Activated naive CD8-positive, alpha-beta T cell treated with anti-CD3 and anti-CD28 coated beads, Interleukin-2, amount 10 ng/mL, durations not matched to agents 7 days and 5 days (primary cell): ENCODE data around the gene TP53RK. TPM values are rescaled to one million over a fixed set of nuclear protein-coding genes. Genes with fewer than 3 reads are reported as not detected.

ENCODE experiments used
- ATAC-seq: fragments of 150-1000 bp; cut with Tn5 transposase; one replicate; pipeline ENCODE4 v1.10.0; 2021; ENCODE audit warnings: low read depth, moderate library complexity
- POLR2A ChIA-PET: fragments of 350-600 bp; sonication (Branson Sonifier 250); formaldehyde crosslinking; loops from one replicate; lab custom pipeline; 2021; ENCODE audit warnings: antibody characterized with exemption; lab: Charles Lee
- DNase-seq: peaks from one replicate; pipeline ENCODE4 v3.0.0; 2021
- H3K27ac Mint-ChIP-seq: one replicate; pipeline ENCODE4 v1.8.0; 2022; ENCODE audit warnings: mild to moderate bottlenecking, mixed read lengths
- H3K27me3 Mint-ChIP-seq: one replicate; pipeline ENCODE4 v1.8.0; 2022; ENCODE audit warnings: mild to moderate bottlenecking, moderate library complexity, mixed read lengths
- H3K36me3 Mint-ChIP-seq: one replicate; pipeline ENCODE4 v1.8.0; 2021; ENCODE audit warnings: mild to moderate bottlenecking, mixed read lengths
- H3K4me1 Mint-ChIP-seq: one replicate; pipeline ENCODE4 v1.8.0; 2021; ENCODE audit warnings: mixed read lengths
- H3K4me3 Mint-ChIP-seq: one replicate; pipeline ENCODE4 v1.8.0; 2022; ENCODE audit warnings: mild to moderate bottlenecking, moderate library complexity, mixed read lengths
- H3K9me3 Mint-ChIP-seq: one replicate; pipeline ENCODE4 v1.8.0; 2021; ENCODE audit warnings: mixed read lengths
- total RNA-seq, 2 experiments: library from RNA; stranded (reverse); gene quantifications; one replicate each; pipeline ENCODE4 v1.2.3, GENCODE V29; 2021

The TP53RK gene
- total RNA-seq, 2 experiments from 2014 or later: 17.3 to 18.4 TPM

- Mint-ChIP-seq H3K4me3 (no peak overlapping the region), H3K27me3 (peaks cover 3% of the 10 kb centered on the region), H3K4me1 (no peaks in the 10 kb centered on the region), H3K9me3 (peaks cover 21% of the 10 kb centered on the region), H3K36me3 (no peaks in the 10 kb centered on the region), H3K27ac (no peak overlapping the region)
- no peak for ATAC-seq
- POLR2A ChIA-PET: no interaction called here
- DNase-seq: no peak
These were observed 16.6 kb downstream of the TP53RK start for GRCh38 chr20:46672543-46673148.

GRCh38 chr20:46671866-46672542 is 17.2 kb downstream of the TP53RK start:
- no peaks in the 10 kb centered on the region for H3K36me3 Mint-ChIP-seq
- POLR2A ChIA-PET: no interaction called here
- ATAC-seq (no peak), DNase-seq (no peak)
- H3K27ac Mint-ChIP-seq: no peak overlapping the region
- peaks cover 21% of the 10 kb centered on the region for H3K9me3 Mint-ChIP-seq
- H3K4me3 Mint-ChIP-seq: no peak overlapping the region
- peaks cover 3% of the 10 kb centered on the region for H3K27me3 Mint-ChIP-seq
- H3K4me1 Mint-ChIP-seq: no peaks in the 10 kb centered on the region

GRCh38 chr20:46670585-46671584 is 18.4 kb downstream of the TP53RK start:
- H3K36me3 Mint-ChIP-seq: no peaks in the 10 kb centered on the region
- H3K4me1 Mint-ChIP-seq: no peaks in the 10 kb centered on the region
- no peak overlapping the region for H3K27ac Mint-ChIP-seq
- peaks cover 3% of the 10 kb centered on the region for H3K27me3 Mint-ChIP-seq
- DNase-seq (no peak), ATAC-seq (no peak)
- H3K4me3 Mint-ChIP-seq: no peak overlapping the region
- POLR2A ChIA-PET: no interaction called here
- peaks cover 21% of the 10 kb centered on the region for H3K9me3 Mint-ChIP-seq

GRCh38 chr20:46670228-46670584 is 19.0 kb downstream of the TP53RK start:
- no peak overlapping the region for H3K27ac Mint-ChIP-seq
- H3K27me3 Mint-ChIP-seq: peaks cover 3% of the 10 kb centered on the region
- POLR2A ChIA-PET: no interaction called here
- H3K9me3 Mint-ChIP-seq: peaks cover 21% of the 10 kb centered on the region
- no peaks in the 10 kb centered on the region for H3K4me1 Mint-ChIP-seq
- ATAC-seq (no peak), DNase-seq (no peak)
- H3K36me3 Mint-ChIP-seq: no peaks in the 10 kb centered on the region
- no peak overlapping the region for H3K4me3 Mint-ChIP-seq

GRCh38 chr20:46666818-46667515 is 22.3 kb downstream of the TP53RK start:
- no peak overlapping the region for H3K27ac Mint-ChIP-seq
- peaks cover 3% of the 10 kb centered on the region for H3K27me3 Mint-ChIP-seq
- no peaks in the 10 kb centered on the region for H3K4me1 Mint-ChIP-seq
- POLR2A ChIA-PET: interaction anchor here (0.7 kb wide), 1 partner anchor 47 kb away, joined by 4 read pairs; no protein-coding TSS in a partner anchor
- H3K4me3 Mint-ChIP-seq: no peak overlapping the region
- DNase-seq (no peak), ATAC-seq (no peak)
- peaks cover 18% of the 10 kb centered on the region for H3K9me3 Mint-ChIP-seq
- H3K36me3 Mint-ChIP-seq: no peaks in the 10 kb centered on the region

- Mint-ChIP-seq H3K27ac (no peak overlapping the region), H3K4me1 (no peaks in the 10 kb centered on the region), H3K36me3 (no peaks in the 10 kb centered on the region), H3K4me3 (no peak overlapping the region), H3K9me3 (peaks cover 18% of the 10 kb centered on the region), H3K27me3 (peaks cover 3% of the 10 kb centered on the region)
- POLR2A ChIA-PET: interaction anchor here (0.7 kb wide), 1 partner anchor 47 kb away, joined by 4 read pairs; no protein-coding TSS in a partner anchor
- DNase-seq: no peak
- no peak for ATAC-seq
These were observed 22.9 kb downstream of the TP53RK start for GRCh38 chr20:46666306-46666705.

GRCh38 chr20:46665602-46666001 is 23.6 kb downstream of the TP53RK start:
- no peak overlapping the region for H3K27ac Mint-ChIP-seq
- H3K4me3 Mint-ChIP-seq: no peak overlapping the region

GRCh38 chr20:46663531-46663930 is 25.7 kb downstream of the TP53RK start:
- H3K4me3 Mint-ChIP-seq: no peak overlapping the region

More at GRCh38 chr20:46665602-46666001, 23.6 kb downstream of the TP53RK start:
- no peaks in the 10 kb centered on the region for H3K4me1 Mint-ChIP-seq
- ATAC-seq (no peak), DNase-seq (no peak)
- POLR2A ChIA-PET: no interaction called here
- H3K27me3 Mint-ChIP-seq: peaks cover 6% of the 10 kb centered on the region
- H3K9me3 Mint-ChIP-seq: peaks cover 14% of the 10 kb centered on the region
- no peaks in the 10 kb centered on the region for H3K36me3 Mint-ChIP-seq

GRCh38 chr20:46661659-46662058 is 27.6 kb downstream of the TP53RK start:
- no peaks in the 10 kb centered on the region for H3K36me3 Mint-ChIP-seq
- H3K4me1 Mint-ChIP-seq: no peaks in the 10 kb centered on the region
- no peaks in the 10 kb centered on the region for H3K9me3 Mint-ChIP-seq
- POLR2A ChIA-PET: no interaction called here
- ATAC-seq (no peak), DNase-seq (no peak)
- peaks cover 4% of the 10 kb centered on the region for H3K27me3 Mint-ChIP-seq
- no peak overlapping the region for H3K4me3 Mint-ChIP-seq
- no peak overlapping the region for H3K27ac Mint-ChIP-seq

More at GRCh38 chr20:46663531-46663930, 25.7 kb downstream of the TP53RK start:
- Mint-ChIP-seq H3K4me1 (no peaks in the 10 kb centered on the region), H3K27ac (no peak overlapping the region), H3K27me3 (peaks cover 4% of the 10 kb centered on the region), H3K9me3 (no peaks in the 10 kb centered on the region), H3K36me3 (no peaks in the 10 kb centered on the region)
- POLR2A ChIA-PET: no interaction called here
- ATAC-seq: no peak
- no peak for DNase-seq

- ATAC-seq (no peak), DNase-seq (no peak)
- Mint-ChIP-seq H3K36me3 (no peaks in the 10 kb centered on the region), H3K4me3 (no peak overlapping the region), H3K9me3 (no peaks in the 10 kb centered on the region), H3K27ac (no peak overlapping the region), H3K27me3 (peaks cover 4% of the 10 kb centered on the region), H3K4me1 (no peaks in the 10 kb centered on the region)
- POLR2A ChIA-PET: no interaction called here
These were observed 28.8 kb downstream of the TP53RK start for GRCh38 chr20:46660487-46660886.

- no peak for DNase-seq
- no peak overlapping the region for H3K4me3 Mint-ChIP-seq
- no peak overlapping the region for H3K27ac Mint-ChIP-seq
- POLR2A ChIA-PET: no interaction called here
- no peaks in the 10 kb centered on the region for H3K4me1 Mint-ChIP-seq
- no peaks in the 10 kb centered on the region for H3K9me3 Mint-ChIP-seq
- no peaks in the 10 kb centered on the region for H3K36me3 Mint-ChIP-seq
- ATAC-seq: no peak
- peaks cover 20% of the 10 kb centered on the region for H3K27me3 Mint-ChIP-seq
These were observed 31.6 kb downstream of the TP53RK start for GRCh38 chr20:46657618-46658017.

GRCh38 chr20:46657137-46657536 is 32.1 kb downstream of the TP53RK start:
- DNase-seq (no peak), ATAC-seq (no peak)
- no peaks in the 10 kb centered on the region for H3K9me3 Mint-ChIP-seq
- H3K27me3 Mint-ChIP-seq: peaks cover 25% of the 10 kb centered on the region
- H3K4me3 Mint-ChIP-seq: no peak overlapping the region
- no peaks in the 10 kb centered on the region for H3K4me1 Mint-ChIP-seq
- no peak overlapping the region for H3K27ac Mint-ChIP-seq
- no peaks in the 10 kb centered on the region for H3K36me3 Mint-ChIP-seq
- POLR2A ChIA-PET: no interaction called here

- Mint-ChIP-seq H3K4me3 (no peak overlapping the region), H3K27me3 (peaks cover 53% of the 10 kb centered on the region), H3K9me3 (no peaks in the 10 kb centered on the region), H3K36me3 (peaks cover 1% of the 10 kb centered on the region), H3K4me1 (peaks cover 3% of the 10 kb centered on the region), H3K27ac (no peak overlapping the region)
- ATAC-seq (no peak), DNase-seq (no peak)
- POLR2A ChIA-PET: no interaction called here
These were observed 36.5 kb downstream of the TP53RK start for GRCh38 chr20:46652699-46653098.
